GM13977 (cell line): Measurements from ENCODE around the gene KIAA1217.

Experiments used
- DNase-seq: peaks from one replicate; pipeline ENCODE4 v3.0.0; 2012; ENCODE audit warnings: low spot score
- in situ Hi-C: fragments of 300-500 bp; cut with MboI; formaldehyde crosslinking; loops from one replicate; pipeline ENCODE4 v1.12.0; 2022; ENCODE audit warnings: low sequenced_read_pairs, low pct_unique_long_range_greater_than_20kb, mixed read lengths, inconsistent platforms; ENCODE audit not compliant: unreplicated experiment
- TF ChIP-seq, protein P1 (sequence below): IDR thresholded peaks from 2 replicates; pipeline ENCODE4 v1.5.1; 2012; ENCODE audit warnings: mild to moderate bottlenecking, control low read depth; ENCODE audit not compliant: insufficient read depth; ENCODE audit errors: extremely low read depth, missing control alignments

Gene KIAA1217

DNA sequence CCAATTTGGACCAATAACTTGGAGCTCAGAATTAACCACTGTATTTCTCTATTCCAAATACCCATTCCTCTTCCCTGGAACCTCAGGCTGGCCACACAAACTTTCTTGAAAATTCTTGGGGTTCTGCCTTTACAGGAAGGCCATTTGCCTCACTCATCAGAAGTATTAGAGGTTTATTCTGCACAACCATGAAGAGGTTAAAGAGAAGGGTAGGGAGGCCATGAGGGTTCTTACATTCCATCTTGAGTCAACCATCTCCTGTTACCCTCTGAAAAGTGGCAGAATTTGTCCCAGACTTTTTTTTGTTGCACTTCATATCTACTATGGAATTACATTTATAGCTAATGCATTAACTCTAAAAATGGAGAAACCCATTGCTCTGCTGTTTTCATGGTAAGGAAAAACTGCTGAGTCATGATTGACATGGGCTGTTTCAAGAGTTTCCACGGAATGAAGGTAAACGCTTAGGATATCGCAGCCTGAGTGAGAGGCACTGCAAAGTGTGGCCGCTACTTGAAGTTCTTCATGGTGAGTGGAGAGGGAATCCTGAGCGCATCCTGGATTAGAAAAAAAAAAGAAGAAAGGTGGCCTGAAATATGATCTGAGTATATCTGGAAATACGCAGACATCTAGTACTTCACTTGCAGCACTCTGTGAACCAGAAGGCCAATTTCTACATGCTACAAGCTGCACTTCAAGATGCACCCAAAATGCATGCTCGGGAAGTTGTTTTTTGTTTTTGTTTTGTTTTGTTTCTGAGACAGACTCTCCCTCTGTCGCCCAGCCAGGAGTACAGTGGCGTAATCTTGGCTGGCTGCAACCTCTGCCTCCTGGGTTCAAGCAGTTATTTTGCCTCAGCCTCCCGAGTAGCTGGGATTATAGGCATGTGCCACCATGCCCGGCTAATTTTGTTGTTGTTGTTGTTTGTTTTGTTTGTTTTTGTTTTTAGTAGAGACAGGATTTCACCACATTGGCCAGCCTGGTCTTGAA is 83.7 kb downstream of the KIAA1217 start:
- TF ChIP-seq, protein P1, sequence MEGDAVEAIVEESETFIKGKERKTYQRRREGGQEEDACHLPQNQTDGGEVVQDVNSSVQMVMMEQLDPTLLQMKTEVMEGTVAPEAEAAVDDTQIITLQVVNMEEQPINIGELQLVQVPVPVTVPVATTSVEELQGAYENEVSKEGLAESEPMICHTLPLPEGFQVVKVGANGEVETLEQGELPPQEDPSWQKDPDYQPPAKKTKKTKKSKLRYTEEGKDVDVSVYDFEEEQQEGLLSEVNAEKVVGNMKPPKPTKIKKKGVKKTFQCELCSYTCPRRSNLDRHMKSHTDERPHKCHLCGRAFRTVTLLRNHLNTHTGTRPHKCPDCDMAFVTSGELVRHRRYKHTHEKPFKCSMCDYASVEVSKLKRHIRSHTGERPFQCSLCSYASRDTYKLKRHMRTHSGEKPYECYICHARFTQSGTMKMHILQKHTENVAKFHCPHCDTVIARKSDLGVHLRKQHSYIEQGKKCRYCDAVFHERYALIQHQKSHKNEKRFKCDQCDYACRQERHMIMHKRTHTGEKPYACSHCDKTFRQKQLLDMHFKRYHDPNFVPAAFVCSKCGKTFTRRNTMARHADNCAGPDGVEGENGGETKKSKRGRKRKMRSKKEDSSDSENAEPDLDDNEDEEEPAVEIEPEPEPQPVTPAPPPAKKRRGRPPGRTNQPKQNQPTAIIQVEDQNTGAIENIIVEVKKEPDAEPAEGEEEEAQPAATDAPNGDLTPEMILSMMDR: no peak
- DNase-seq: no peak
- in situ Hi-C loops: no loop called here

DNA sequence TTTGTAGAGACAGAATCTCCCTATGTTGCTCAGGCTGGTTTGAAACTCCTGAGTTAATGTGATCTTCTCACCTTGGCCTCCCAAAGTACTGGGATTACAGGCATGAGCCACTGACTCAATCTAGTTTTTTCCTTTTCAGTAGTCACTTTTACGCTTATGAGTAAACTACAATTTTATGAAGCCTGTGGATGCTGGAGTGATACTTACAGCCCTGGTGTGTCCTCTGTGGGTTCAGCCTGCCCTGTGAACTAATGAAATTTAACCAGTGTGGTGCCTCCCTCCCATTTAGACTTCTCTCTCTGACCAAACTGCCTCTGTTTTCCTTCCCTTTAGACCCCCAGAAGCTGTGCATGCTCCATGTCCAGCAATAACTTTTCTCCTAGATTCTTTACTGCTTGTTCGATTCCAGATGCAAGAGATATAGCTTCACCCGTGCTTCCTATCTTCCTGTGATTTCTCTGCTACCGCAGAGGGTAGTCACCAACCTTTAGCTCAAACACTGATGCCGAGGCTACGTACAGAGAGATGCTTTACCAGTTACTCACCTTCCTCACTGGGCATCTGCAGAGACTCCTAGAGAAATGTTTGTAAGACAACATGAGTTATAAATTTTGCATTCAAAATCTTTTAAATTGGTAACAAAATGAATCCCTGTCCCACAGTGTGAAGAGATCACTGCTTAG is 90.8 kb downstream of the KIAA1217 start:
- TF ChIP-seq, protein P1: no peak
- in situ Hi-C loops: no loop called here
- DNase-seq: no peak

DNA sequence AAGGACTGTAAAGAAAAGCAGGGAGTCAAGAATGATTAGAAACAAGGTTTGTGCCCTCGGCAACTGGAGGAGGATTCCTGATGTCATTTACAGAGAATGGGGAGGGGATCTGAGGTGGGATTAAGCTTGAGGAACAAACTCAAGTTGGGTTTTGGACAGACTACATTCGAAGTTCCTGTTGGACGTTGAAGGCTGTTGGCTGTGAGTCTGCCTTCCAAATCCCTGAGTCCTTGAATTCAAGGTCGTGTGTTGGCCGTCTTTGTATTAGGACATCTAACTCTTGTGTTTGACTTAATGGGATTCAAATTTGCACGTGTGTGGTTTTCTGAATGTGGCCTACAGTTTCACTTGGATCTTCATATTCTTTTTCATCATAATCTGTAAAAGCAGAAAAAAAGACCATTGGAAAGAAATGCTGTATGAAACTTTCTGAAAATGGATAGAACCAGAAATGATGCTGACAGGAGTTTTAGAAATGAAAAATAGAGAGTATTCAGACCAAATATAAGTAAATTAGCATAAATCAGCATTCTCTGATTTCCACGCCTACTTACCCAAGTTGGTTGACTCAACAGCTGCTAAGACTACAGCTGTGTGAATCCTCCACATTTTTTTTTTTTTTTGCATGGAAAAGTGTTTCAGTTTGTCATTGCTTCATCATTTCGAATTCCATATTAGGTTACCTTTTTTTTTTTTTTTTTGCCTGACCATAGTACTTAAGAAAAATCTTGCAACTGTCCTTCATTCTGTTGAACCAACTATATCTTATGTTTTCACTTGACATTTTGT is 94.8 kb downstream of the KIAA1217 start:
- DNase-seq: no peak
- in situ Hi-C loops: no loop called here
- TF ChIP-seq, protein P1: no peak

DNA sequence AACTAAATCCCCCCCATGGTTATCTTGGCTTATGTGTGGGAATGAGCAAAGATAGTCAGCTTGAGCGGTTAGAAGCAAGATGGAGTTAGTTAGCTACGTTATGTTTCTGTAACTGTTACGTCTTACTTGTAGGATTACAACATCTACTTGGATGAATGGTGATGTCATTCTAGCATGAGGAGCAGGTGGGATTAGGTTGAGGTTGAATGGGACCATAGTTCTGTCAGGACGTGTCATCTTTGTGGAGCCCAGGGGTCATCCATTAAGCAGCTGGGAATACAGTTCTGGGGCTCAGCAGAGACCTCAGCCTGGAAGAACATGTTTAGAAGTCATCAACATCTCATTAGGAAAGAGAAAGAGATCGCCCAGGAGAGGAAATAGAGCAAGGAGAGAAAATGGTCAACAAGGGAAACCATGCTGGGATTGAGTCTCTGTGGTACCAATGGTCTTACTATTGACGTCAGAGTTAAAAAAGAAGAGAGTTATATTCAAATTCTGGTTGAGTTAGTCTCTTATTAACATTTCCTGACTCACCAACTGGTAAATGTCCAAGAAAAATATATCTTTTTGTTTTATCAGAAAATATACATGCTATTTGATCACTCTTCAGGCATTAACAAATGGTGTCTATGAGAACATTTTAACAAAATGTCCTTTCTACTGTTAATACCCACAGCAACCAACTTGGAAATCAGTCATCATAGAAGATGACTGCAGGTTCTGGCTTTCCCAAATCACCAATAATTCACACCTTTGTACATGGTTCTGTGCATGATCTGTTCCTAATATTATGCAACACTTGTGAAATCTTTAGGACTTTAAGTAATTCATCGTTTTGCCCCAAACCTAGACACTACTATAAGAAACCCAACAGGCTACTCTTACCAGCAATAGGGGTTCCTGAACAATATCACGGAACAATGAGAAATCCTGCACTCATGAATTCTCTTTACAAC is 96.9 kb downstream of the KIAA1217 start:
- in situ Hi-C loops: no loop called here
- TF ChIP-seq, protein P1: no peak
- no peak for DNase-seq

DNA sequence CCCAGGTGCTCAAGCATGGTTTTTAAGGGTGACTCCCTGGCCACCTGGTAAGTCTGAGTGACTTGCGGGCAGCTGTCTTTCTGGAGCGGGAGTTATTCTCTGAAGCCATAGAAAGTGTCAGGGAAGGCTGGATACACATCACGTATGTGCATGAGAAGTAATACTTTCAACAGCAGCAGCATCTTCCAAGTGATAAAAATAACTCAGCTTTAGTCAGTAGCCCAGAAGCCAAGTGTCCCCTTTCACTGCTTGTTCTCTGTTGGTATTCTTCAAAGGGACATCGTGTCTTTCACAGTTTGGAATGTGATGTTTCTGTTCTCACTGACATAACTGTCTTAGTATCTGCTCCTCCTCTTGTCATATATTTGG is 97.6 kb downstream of the KIAA1217 start:
- TF ChIP-seq, protein P1: no peak
- in situ Hi-C loops: no loop called here

More for the DNA sequence above, 97.6 kb downstream of the KIAA1217 start:
- no peak for DNase-seq
